GM19468 (cell line): ENCODE measurements around the gene IL17REL.

Experiments used
- ATAC-seq: cut with Tn5 transposase; IDR thresholded peaks from one replicate; pipeline ENCODE4 v1.9.1; 2021; ENCODE audit warnings: mild to moderate bottlenecking, moderate library complexity, moderate number of reproducible peaks; ENCODE audit not compliant: unreplicated experiment; ENCODE audit errors: extremely low read depth

IL17REL gene

GRCh38 chr22:50046481-50047245, 34.1 kb upstream of the IL17REL start:
- ATAC-seq, result no peak

GRCh38 chr22:50046019-50046415, 33.5 kb upstream of the IL17REL start:
- ATAC-seq, result no peak

GRCh38 chr22:50045211-50046018, 32.9 kb upstream of the IL17REL start:
- no peak for ATAC-seq

GRCh38 chr22:50044485-50045118, 32.0 kb upstream of the IL17REL start:
- no peak for ATAC-seq

- no peak for ATAC-seq
Observed at GRCh38 chr22:50041361-50042065, 28.9 kb upstream of the IL17REL start.

- ATAC-seq, result no peak
Observed at GRCh38 chr22:50040717-50041116, 28.2 kb upstream of the IL17REL start.

GRCh38 chr22:50039669-50040443, 27.3 kb upstream of the IL17REL start:
- ATAC-seq, result no peak

GRCh38 chr22:50035976-50036724, 23.6 kb upstream of the IL17REL start:
- no peak for ATAC-seq

- ATAC-seq, result no peak
Observed at GRCh38 chr22:50035131-50035881, 22.7 kb upstream of the IL17REL start.

GRCh38 chr22:50034126-50035081, 21.8 kb upstream of the IL17REL start:
- ATAC-seq, result no peak

- ATAC-seq, result no peak
Observed at GRCh38 chr22:50032941-50033601, 20.5 kb upstream of the IL17REL start.

GRCh38 chr22:50032109-50032871, 19.7 kb upstream of the IL17REL start:
- ATAC-seq, result no peak

GRCh38 chr22:50031189-50032091, 18.9 kb upstream of the IL17REL start:
- ATAC-seq, result no peak

GRCh38 chr22:50030297-50031188, 18.0 kb upstream of the IL17REL start:
- no peak for ATAC-seq
